Heart right ventricle (tissue), 16 donors: Measurements from ENCODE around the gene SNUPN. TPM values are rescaled to one million over a fixed set of nuclear protein-coding genes. Genes with fewer than 3 reads are reported as not detected.

Source experiments
- ATAC-seq, 8 donors: fragments of 200-7000 bp; cut with Tn5 transposase; one replicate each; pipeline ENCODE4 v1.9.1; 2020; ENCODE audit warnings: mild to moderate bottlenecking in 8 of 8, moderate library complexity in 8 of 8, moderate number of reproducible peaks in 1 of 8
- DNase-seq, 2 donors: peaks; one replicate each; pipeline ENCODE4 v3.0.0-alpha.2; 2020
- H3K27ac ChIP-seq, 10 donors: fragments of 200-600 bp; sonication (generic) in 2 of 10; one replicate each; pipeline versions ENCODE4 v1.5.0 to v1.8.0; 2020 to 2022; ENCODE audit warnings: mild to moderate bottlenecking in 3 of 10
- H3K27me3 ChIP-seq, 7 donors: fragments of 200-600 bp; one replicate each; pipeline ENCODE4 v1.8.0; 2021 to 2022; ENCODE audit warnings: mild to moderate bottlenecking in 2 of 7
- H3K36me3 ChIP-seq, 9 donors: fragments of 200-600 bp; sonication (generic) in 1 of 9; one replicate each; pipeline versions ENCODE4 v1.5.0 to v1.8.0; 2020 to 2022; ENCODE audit warnings: mild to moderate bottlenecking in 2 of 9
- H3K4me1 ChIP-seq, 9 donors: fragments of 200-600 bp; sonication (generic) in 1 of 9; one replicate each; pipeline versions ENCODE4 v1.5.0 to v1.8.0; 2020 to 2022; ENCODE audit warnings: mild to moderate bottlenecking in 4 of 9
- H3K4me3 ChIP-seq, 10 donors: fragments of 200-600 bp; sonication (generic) in 2 of 10; one replicate each; pipeline versions ENCODE4 v1.5.0 to v1.8.0; 2020 to 2022; ENCODE audit warnings: mild to moderate bottlenecking in 7 of 10, moderate library complexity in 2 of 10
- H3K9me3 ChIP-seq, 11 donors: fragments of 200-600 bp in 10 of 11; sonication (generic) in 2 of 11; one replicate each; pipeline versions ENCODE4 v1.5.0 to v1.8.0; 2013 to 2022; ENCODE audit warnings: mild to moderate bottlenecking in 2 of 11, control low read depth in 1 of 11, moderate library complexity in 1 of 11
- CTCF ChIP-seq, 9 donors: fragments of 200-600 bp; sonication (generic) in 2 of 9; IDR thresholded peaks; one replicate each; pipeline versions ENCODE4 v1.5.0 to v1.8.0; 2021 to 2022; ENCODE audit warnings: antibody characterized with exemption in 9 of 9, mild to moderate bottlenecking in 5 of 9, moderate library complexity in 1 of 9
- WGBS, 2 donors: extraction: QIAGEN DNeasy Blood & Tissue Kit; methylation state at CpG; one replicate each; pipeline ENCODE4 v1.1.7; 2013; ENCODE audit warnings: inconsistent platforms in 1 of 2; 5-methylcytosine and 5-hydroxymethylcytosine counted together
- intact Hi-C, 10 donors: fragments of 100-400 bp; cut with DNase I; formaldehyde crosslinking; loops; one replicate each; pipeline versions ENCODE4 v1.11.1 to v1.14.2; 2022
- polyA plus RNA-seq, 2 donors: library from polyadenylated mRNA; stranded (reverse); fragments of 200-250 nt; gene quantifications; one replicate each; pipeline ENCODE4 v1.2.3, GENCODE V29; 2013
- total RNA-seq, 10 donors: library from RNA; stranded (reverse); fragmentation: NEBNext Ultra II Directional in 3 of 10; extraction: Animal tissue kit (Norgen Biotek cat#: 25700) in 3 of 10; gene quantifications; one replicate each; pipeline versions ENCODE4 v1.2.1 to v1.2.4, GENCODE V29; 2021 to 2023
- donor health status: Arrhythmogenic right ventricular cardiomyopathy.
- donor health status: ischemic (EF 13 %, LVEDD 7.1; RV severe dilation, severe dysfunction).
- donor health status: healthy with polysubstance abuse.
- donor health status: DM: no; HTN: yes; CAD: no.
- donor health status: DM: no; HTN: no; CAD: no.
- donor health status: ischemic (EF 25% LVEDD 6.9; RV normal size, moderate dysfunction).
- donor health status: ischemic (EF 25% LVEDD 5.7; RV mildly dilated, moderate dysfunction).
- donor health status: healthy.
- donor health status: DM: yes; HTN: yes; CAD: no.
- donor health status: Ischemic cardiomyopathy.
- donor health status: ischemic (EF 35%, LVEDD 5.7; RV mildly dilated, moderate dysfunction).
- donor health status: nonischemic (EF 11% LVEDD 7.7; RV severe dilation, severe dysfunction).
- donor health status: DM: yes; HTN: yes; CAD: no.
- donor health status: PGD.
- donor health status: ischemic (EF 29% LVEDD 5.4; RV normal size, mild dysfunction).
- donor health status: nonischemic (EF 23%, LVEDD 6.1; RV moderate dilation, normal function).

The SNUPN gene
- total and polyA plus RNA-seq, 12 donors = 12.9 to 18.2 (median 16.1) TPM

GRCh38 chr15:75577401-75578172 lies 47.9 kb downstream of the SNUPN start:
- intact Hi-C loops = loop anchor here in 6 of 10 donors (1.0 to 10.0 kb wide), 8 partner anchors 35 to 113 kb away; partner anchors contain the start of gene SNUPN (in 2 of the 6)
- H3K4me1 ChIP-seq = peaks cover 0 to 43% (median 28%) of the 10 kb centered on the region in 9 donors
- ATAC-seq = peak in 3 of 8 donors; percentile 7 to 24 (median 10)
- H3K4me3 ChIP-seq = peak overlapping the region; percentile 57 to 99 (median 96)
- no peak for DNase-seq
- no peaks in the 10 kb centered on the region for H3K9me3 ChIP-seq
- no peak for TF ChIP-seq CTCF (IDR thresholded peaks at IDR 0.05)
- peaks cover 0 to 4% (median 0%) of the 10 kb centered on the region in 9 donors for H3K36me3 ChIP-seq
- H3K27ac ChIP-seq = peak overlapping the region; percentile 82 to 98 (median 94)
- H3K27me3 ChIP-seq = no peaks in the 10 kb centered on the region
- WGBS, 2 donors = 4 to 6% methylated on average over 13 of the region's 13 CpGs

GRCh38 chr15:75573648-75574384 lies 51.7 kb downstream of the SNUPN start:
- Histone ChIP-seq H3K4me1 (peaks cover 2 to 59% (median 35%) of the 10 kb centered on the region in 9 donors), H3K4me3 (no peak overlapping the region), H3K27me3 (no peaks in the 10 kb centered on the region), H3K27ac (peak overlapping the region in 1 of 10 donors; percentile 11), H3K36me3 (peaks cover 0 to 13% (median 0%) of the 10 kb centered on the region in 9 donors), H3K9me3 (no peaks in the 10 kb centered on the region)
- DNase-seq (no peak), ATAC-seq (no peak)
- TF ChIP-seq CTCF (IDR thresholded peaks at IDR 0.05) = no peak
- intact Hi-C loops = loop anchor here in 2 of 10 donors (10.0 kb wide), 2 partner anchors 51 to 109 kb away; partner anchors contain the start of gene SNUPN (in 1 of the 2)
- 94 to 97% methylated on average over 5 of the region's 5 CpGs for WGBS, 2 donors

GRCh38 chr15:75570126-75570845 lies 55.2 kb downstream of the SNUPN start:
- Histone ChIP-seq H3K4me3 (no peak overlapping the region), H3K27me3 (no peaks in the 10 kb centered on the region), H3K4me1 (peaks cover 0 to 47% (median 17%) of the 10 kb centered on the region in 9 donors), H3K36me3 (peaks cover 0 to 29% (median 0%) of the 10 kb centered on the region in 9 donors), H3K27ac (peak overlapping the region; percentile 9 to 74 (median 42)), H3K9me3 (no peaks in the 10 kb centered on the region)
- intact Hi-C loops = loop anchor here in 2 of 10 donors (10.0 kb wide), 2 partner anchors 55 to 105 kb away; partner anchors contain the start of gene SNUPN (in 1 of the 2)
- ATAC-seq (peak in 7 of 8 donors; percentile 58 to 86 (median 77)), DNase-seq (no peak)
- TF ChIP-seq CTCF (IDR thresholded peaks at IDR 0.05) = no peak
- WGBS, 2 donors = 62 to 68% methylated on average over 8 of the region's 8 CpGs
